Ishikawa (cell line): ENCODE results near the gene DUSP16.

Source experiments
- EGR1 ChIP-seq: IDR thresholded peaks from 2 replicates; pipeline ENCODE4 v1.6.1; 2012
- EP300 ChIP-seq: IDR thresholded peaks from 2 replicates; pipeline ENCODE4 v1.6.1; 2012; ENCODE audit warnings: borderline replicate concordance
- FOXM1 ChIP-seq: IDR thresholded peaks from 2 replicates; pipeline ENCODE4 v1.6.1; 2012; ENCODE audit warnings: low read depth, borderline replicate concordance
- MAX ChIP-seq: IDR thresholded peaks from 2 replicates; pipeline ENCODE4 v1.6.1; 2012
- REST ChIP-seq: IDR thresholded peaks from 2 replicates; pipeline ENCODE4 v1.6.1; 2012; ENCODE audit warnings: low read depth, mild to moderate bottlenecking
- TAF1 ChIP-seq: IDR thresholded peaks from 2 replicates; pipeline ENCODE4 v1.6.1; 2012; ENCODE audit warnings: low read depth, mild to moderate bottlenecking
- TEAD4 ChIP-seq: IDR thresholded peaks from 2 replicates; pipeline ENCODE4 v1.6.1; 2012
- ZBTB7A ChIP-seq: IDR thresholded peaks from 2 replicates; pipeline ENCODE4 v1.6.1; 2012; ENCODE audit warnings: low read depth

DNA sequence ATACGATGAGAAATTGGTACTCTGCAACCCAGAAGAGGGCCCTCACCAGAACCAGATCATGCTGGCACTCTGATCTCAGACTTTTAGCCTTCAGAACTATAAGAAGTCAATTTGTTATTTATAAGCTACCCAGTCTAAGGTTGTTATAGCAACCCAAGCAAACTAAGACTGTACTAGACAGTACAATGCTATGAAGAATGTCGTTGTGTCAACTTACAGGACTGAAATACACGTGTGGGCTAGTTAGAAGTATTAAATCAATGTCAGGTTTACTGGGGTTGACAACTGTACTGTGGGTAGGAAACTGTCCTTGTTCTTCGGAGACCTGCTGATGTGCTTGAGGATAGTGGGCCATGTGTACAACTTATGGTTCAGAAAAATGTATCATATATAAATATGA is 19.7 kb downstream of the DUSP16 start:
- TF ChIP-seq EP300, result no peak
- no peak for TF ChIP-seq TAF1
- TF ChIP-seq MAX, result no peak
- TF ChIP-seq FOXM1, result no peak
- TF ChIP-seq ZBTB7A, result no peak
- TF ChIP-seq EGR1, result no peak
- TF ChIP-seq REST, result no peak
- TF ChIP-seq TEAD4, result no peak
